ENCODE data around the gene AGRN. TPM values are rescaled to one million over a fixed set of nuclear protein-coding genes. Genes with fewer than 3 reads are reported as not detected.
A peak's percentile ranks its signal among the peaks of the same experiment; 100 is the strongest.
"Not testable (repeated sequence)": the region's sequence is repeated elsewhere in the genome, so short reads cannot be mapped to it uniquely, and the experiment has no call there.

Gene AGRN
- total RNA-seq, 2 donors from 2014 or later, result 12.1 to 87.6 TPM

DNA sequence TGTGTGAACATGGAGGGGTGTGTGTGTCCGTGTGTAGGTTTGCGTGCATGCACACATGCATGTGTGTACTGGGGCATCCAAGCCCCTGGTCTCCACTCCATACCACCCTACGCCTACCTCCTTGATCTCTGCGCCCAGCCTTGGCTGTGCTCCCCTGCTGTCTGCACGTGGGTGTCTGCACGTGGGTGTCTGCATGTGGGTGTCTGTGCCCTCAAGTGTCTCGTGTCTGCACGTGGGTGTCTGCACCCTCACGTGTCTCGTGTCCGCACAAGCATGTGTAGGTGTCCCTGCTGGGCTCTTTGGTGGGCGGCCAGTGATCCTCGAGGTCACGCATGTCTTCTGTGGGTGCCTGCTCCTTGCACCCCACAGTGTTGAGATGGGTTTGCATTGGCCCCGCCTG is 33.1 kb downstream of the AGRN start:
- Mint-ChIP-seq H3K9me3 (no peaks in the 10 kb centered on the region), H3K27me3 (no peaks in the 10 kb centered on the region), H3K4me3 (no peak overlapping the region), H3K27ac (no peak overlapping the region), H3K36me3 (ENCODE audit: low read depth) (no peaks in the 10 kb centered on the region), H3K4me1 (no peaks in the 10 kb centered on the region)
- ATAC-seq (replicated peaks), result no peak

DNA sequence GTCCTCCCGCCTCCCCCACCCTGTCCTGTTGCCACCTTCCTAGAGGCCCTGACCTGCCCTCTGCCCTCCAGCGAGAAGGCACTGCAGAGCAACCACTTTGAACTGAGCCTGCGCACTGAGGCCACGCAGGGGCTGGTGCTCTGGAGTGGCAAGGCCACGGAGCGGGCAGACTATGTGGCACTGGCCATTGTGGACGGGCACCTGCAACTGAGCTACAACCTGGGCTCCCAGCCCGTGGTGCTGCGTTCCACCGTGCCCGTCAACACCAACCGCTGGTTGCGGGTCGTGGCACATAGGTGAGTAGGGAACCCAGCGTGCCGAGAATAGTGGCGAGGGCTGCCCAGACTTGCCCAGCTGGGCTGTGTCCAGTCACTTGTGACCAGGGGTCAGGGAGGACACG is 33.8 kb downstream of the AGRN start:
- no peaks in the 10 kb centered on the region for H3K36me3 Mint-ChIP-seq (ENCODE audit: low read depth)
- H3K9me3 Mint-ChIP-seq, result no peaks in the 10 kb centered on the region
- no peak for ATAC-seq (replicated peaks)
- no peaks in the 10 kb centered on the region for H3K4me1 Mint-ChIP-seq
- H3K4me3 Mint-ChIP-seq, result no peak overlapping the region
- no peak overlapping the region for H3K27ac Mint-ChIP-seq
- peaks cover 6% of the 10 kb centered on the region for H3K27me3 Mint-ChIP-seq

GRCh38 chr1:1054099-1054700 is 34.3 kb downstream of the AGRN start:
- Mint-ChIP-seq H3K36me3 (ENCODE audit: low read depth) (no peaks in the 10 kb centered on the region), H3K27ac (no peak overlapping the region), H3K9me3 (no peaks in the 10 kb centered on the region), H3K27me3 (peaks cover 8% of the 10 kb centered on the region), H3K4me1 (no peaks in the 10 kb centered on the region), H3K4me3 (no peak overlapping the region)
- no peak for ATAC-seq (replicated peaks)

GRCh38 chr1:1054971-1055370 is 35.1 kb downstream of the AGRN start:
- Mint-ChIP-seq H3K27me3 (peaks cover 8% of the 10 kb centered on the region), H3K4me1 (no peaks in the 10 kb centered on the region), H3K4me3 (no peak overlapping the region), H3K27ac (no peak overlapping the region), H3K36me3 (ENCODE audit: low read depth) (peaks cover 2% of the 10 kb centered on the region), H3K9me3 (no peaks in the 10 kb centered on the region)
- no peak for ATAC-seq (replicated peaks)

GRCh38 chr1:1055841-1056736 is 36.2 kb downstream of the AGRN start:
- no peak overlapping the region for H3K27ac Mint-ChIP-seq
- no peak overlapping the region for H3K4me3 Mint-ChIP-seq
- no peak for ATAC-seq (replicated peaks)
- no peaks in the 10 kb centered on the region for H3K9me3 Mint-ChIP-seq
- peaks cover 14% of the 10 kb centered on the region for H3K36me3 Mint-ChIP-seq (ENCODE audit: low read depth)
- no peaks in the 10 kb centered on the region for H3K4me1 Mint-ChIP-seq
- peaks cover 13% of the 10 kb centered on the region for H3K27me3 Mint-ChIP-seq

DNA sequence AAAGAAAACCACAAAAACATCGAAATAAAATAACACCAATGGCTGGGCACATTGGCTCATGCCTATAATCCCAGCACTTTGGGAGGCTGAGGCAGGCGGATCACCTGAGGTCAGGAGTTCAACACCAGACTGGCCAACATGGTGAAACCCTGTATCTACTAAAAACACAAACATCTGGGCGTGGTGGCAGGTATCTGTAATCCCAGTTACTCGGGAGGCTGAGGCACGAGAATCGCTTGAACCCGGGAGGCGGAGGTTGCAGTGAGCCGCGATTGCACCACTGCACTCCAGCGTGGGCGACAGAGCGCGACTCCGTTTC is 37.8 kb downstream of the AGRN start:
- not testable (repeated sequence) for H3K27ac Mint-ChIP-seq; ATAC-seq (replicated peaks); H3K9me3 Mint-ChIP-seq; H3K4me1 Mint-ChIP-seq
- Mint-ChIP-seq H3K36me3 (ENCODE audit: low read depth) (peaks cover 30% of the 10 kb centered on the region), H3K4me3 (peak overlapping the region; percentile 68), H3K27me3 (peaks cover 13% of the 10 kb centered on the region)

GRCh38 chr1:1058088-1058905 is 38.4 kb downstream of the AGRN start:
- Mint-ChIP-seq H3K27me3 (peaks cover 13% of the 10 kb centered on the region), H3K36me3 (ENCODE audit: low read depth) (peaks cover 36% of the 10 kb centered on the region), H3K4me3 (peak overlapping the region; percentile 68), H3K27ac (no peak overlapping the region), H3K9me3 (no peaks in the 10 kb centered on the region), H3K4me1 (no peaks in the 10 kb centered on the region)
- no peak for ATAC-seq (replicated peaks)

- peak; percentile 17 for ATAC-seq (replicated peaks)
- Mint-ChIP-seq H3K4me3 (peak overlapping the region; percentile 68), H3K27me3 (peaks cover 13% of the 10 kb centered on the region), H3K27ac (no peak overlapping the region), H3K4me1 (no peaks in the 10 kb centered on the region), H3K36me3 (ENCODE audit: low read depth) (peaks cover 43% of the 10 kb centered on the region), H3K9me3 (no peaks in the 10 kb centered on the region)
These were observed 39.1 kb downstream of the AGRN start for GRCh38 chr1:1058921-1059493.

GRCh38 chr1:1059494-1060280 is 39.8 kb downstream of the AGRN start:
- Mint-ChIP-seq H3K27ac (no peak overlapping the region), H3K4me3 (peak overlapping the region; percentile 80), H3K4me1 (no peaks in the 10 kb centered on the region), H3K36me3 (ENCODE audit: low read depth) (peaks cover 47% of the 10 kb centered on the region), H3K9me3 (no peaks in the 10 kb centered on the region), H3K27me3 (peaks cover 13% of the 10 kb centered on the region)
- ATAC-seq (replicated peaks), result peak; percentile 64

DNA sequence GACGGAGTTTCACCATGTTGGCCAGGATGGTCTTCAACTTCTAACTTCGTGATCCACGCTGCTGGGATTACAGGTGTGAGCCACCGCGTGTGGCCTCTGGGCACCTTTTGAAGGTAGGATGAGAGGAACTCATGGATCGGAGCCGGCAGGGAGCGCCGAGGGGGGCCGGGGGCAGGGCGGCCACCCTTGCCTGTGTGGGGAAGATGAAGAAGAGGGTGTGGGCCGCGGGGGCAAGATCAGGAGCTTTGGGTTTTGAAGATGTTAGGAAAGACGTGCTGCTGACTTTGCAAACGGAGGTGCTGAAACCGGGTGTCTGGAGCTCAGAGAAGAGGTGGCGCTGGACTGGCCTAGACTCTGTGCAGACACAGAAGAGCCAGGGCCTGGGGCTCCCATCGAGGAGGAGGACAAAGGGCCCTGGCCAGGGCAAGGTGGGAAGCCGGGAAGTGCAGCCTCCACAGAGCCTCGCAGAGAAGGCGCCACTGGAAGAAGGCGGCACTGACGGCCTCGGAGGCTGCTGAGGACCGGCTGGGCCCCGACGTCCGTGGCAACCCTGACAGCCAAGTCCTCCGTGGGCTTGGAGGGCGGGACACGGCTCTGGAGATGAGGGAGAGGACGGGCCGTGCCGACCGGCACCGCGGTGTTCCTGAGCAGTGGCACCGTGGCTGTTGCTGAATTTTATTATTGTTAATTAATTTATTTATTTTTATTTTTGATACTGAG is 40.5 kb downstream of the AGRN start:
- Mint-ChIP-seq H3K4me1 (no peaks in the 10 kb centered on the region), H3K27ac (no peak overlapping the region), H3K27me3 (peaks cover 13% of the 10 kb centered on the region), H3K9me3 (no peaks in the 10 kb centered on the region), H3K4me3 (peak overlapping the region; percentile 80), H3K36me3 (ENCODE audit: low read depth) (peaks cover 50% of the 10 kb centered on the region)
- ATAC-seq (replicated peaks), result no peak

DNA sequence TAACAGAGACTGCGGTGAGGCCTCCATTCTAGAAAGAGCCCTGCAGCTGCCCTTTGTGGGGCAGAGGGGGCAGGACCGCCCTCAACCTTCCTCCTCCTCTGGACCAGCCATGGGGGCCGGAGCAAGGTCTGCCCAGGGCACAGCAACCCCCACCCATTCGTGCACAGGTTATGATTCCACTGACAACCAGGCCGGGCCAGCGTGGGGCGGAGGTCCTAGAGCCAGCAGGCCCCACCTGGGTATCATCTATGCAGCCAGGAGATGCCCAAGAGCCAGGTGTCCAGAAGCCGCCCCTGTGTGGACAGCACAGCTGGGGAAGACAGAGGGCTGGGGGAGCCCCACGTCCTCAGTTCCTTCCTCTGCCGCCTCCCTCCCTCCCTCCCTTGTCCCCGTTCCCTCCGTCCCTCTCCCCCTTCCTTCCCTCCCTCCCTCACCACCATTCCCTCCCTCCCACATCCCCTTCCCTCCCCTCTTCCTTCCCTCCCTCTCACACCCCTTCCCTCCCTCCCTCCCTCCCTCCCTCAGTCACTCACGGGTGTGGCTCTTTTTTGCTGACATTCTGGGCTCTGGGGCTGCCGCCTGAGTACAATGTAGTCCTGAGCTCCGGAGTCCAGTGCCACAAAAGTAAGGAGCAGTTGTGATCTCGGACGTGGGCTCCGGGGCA is 41.9 kb downstream of the AGRN start:
- Mint-ChIP-seq H3K4me1 (no peaks in the 10 kb centered on the region), H3K4me3 (peak overlapping the region; percentile 80), H3K27ac (peak overlapping the region; percentile 75), H3K9me3 (no peaks in the 10 kb centered on the region), H3K36me3 (ENCODE audit: low read depth) (peaks cover 55% of the 10 kb centered on the region), H3K27me3 (peaks cover 13% of the 10 kb centered on the region)
- no peak for ATAC-seq (replicated peaks)

- Mint-ChIP-seq H3K27me3 (peaks cover 13% of the 10 kb centered on the region), H3K27ac (peak overlapping the region; percentile 75), H3K4me1 (no peaks in the 10 kb centered on the region), H3K4me3 (peak overlapping the region; percentile 80), H3K36me3 (ENCODE audit: low read depth) (peaks cover 55% of the 10 kb centered on the region), H3K9me3 (no peaks in the 10 kb centered on the region)
- no peak for ATAC-seq (replicated peaks)
These were observed 42.6 kb downstream of the AGRN start for GRCh38 chr1:1062348-1063163.

Data from activated T-helper 17 cell treated with anti-CD3 and anti-CD28 coated beads, Interleukin-2, amount 50 U/mL, for 72 hours (primary cell).